Measurements from ENCODE around the gene CAB39L. TPM values are rescaled to one million over a fixed set of nuclear protein-coding genes. Genes with fewer than 3 reads are reported as not detected.

The CAB39L gene
- total RNA-seq, 1 donor from 2014 or later, result 6.8 TPM

DNA sequence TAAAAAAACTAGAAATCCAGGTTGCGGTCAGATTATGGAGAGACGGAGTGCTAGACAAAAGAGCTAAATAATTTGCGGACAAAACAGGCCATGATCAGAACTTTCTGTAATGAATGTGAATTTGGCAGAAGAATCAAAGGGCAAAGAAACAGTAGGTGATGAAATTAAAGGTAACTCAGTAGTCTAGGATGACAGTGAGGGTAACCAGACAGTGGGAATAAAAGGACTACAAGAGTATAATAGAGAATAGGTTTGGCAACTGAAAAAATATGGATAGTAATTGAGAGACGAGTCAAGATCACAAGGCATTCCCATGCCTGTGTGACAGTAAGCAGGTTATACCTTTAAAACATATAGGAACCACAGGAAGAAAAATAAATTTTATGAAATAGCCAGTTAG is 35.9 kb downstream of the CAB39L start:
- peaks cover 0 to 4% (median 3%) of the 10 kb centered on the region in 3 donors for H3K9me3 ChIP-seq (ENCODE audit: control insufficient read depth in 3 of 3, low read length in 3 of 3)
- H3K36me3 ChIP-seq (ENCODE audit: control insufficient read depth in 3 of 3, insufficient read depth in 3 of 3, low read length in 3 of 3), result no peaks in the 10 kb centered on the region
- no peak overlapping the region for H3K4me3 ChIP-seq (ENCODE audit: low read length in 3 of 3)
- no peaks in the 10 kb centered on the region for H3K27me3 ChIP-seq (ENCODE audit: control insufficient read depth in 3 of 3, insufficient read depth in 3 of 3, low read length in 3 of 3)
- H3K4me1 ChIP-seq (ENCODE audit: control insufficient read depth in 3 of 3, insufficient read depth in 3 of 3, low read length in 3 of 3), result no peaks in the 10 kb centered on the region
- no peak overlapping the region for H3K27ac ChIP-seq (ENCODE audit: low read depth, low read length)
- H3K9ac ChIP-seq (ENCODE audit: low read depth in 1 of 3, low read length in 3 of 3), result no peak overlapping the region

DNA sequence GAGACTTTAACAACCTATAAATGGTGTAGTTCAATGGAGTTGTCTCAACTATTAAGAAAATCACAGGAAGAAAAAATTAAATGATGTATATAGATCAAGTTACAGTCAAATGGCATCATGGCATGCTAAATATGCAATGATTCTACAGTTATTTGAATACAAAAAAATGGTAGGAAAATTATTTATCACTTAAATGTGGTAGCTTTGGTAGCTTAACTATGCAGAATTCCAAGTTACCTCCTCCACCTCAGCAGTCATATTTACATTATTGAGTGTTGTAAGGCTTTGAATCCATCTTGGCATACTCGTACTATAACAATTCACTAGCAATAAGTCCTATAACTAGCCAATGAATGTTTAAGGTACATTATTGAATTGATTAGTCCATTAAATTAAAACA is 36.8 kb downstream of the CAB39L start:
- no peaks in the 10 kb centered on the region for H3K4me1 ChIP-seq (ENCODE audit: control insufficient read depth in 3 of 3, insufficient read depth in 3 of 3, low read length in 3 of 3)
- H3K36me3 ChIP-seq (ENCODE audit: control insufficient read depth in 3 of 3, insufficient read depth in 3 of 3, low read length in 3 of 3), result no peaks in the 10 kb centered on the region
- no peak overlapping the region for H3K4me3 ChIP-seq (ENCODE audit: low read length in 3 of 3)
- peaks cover 0 to 4% (median 3%) of the 10 kb centered on the region in 3 donors for H3K9me3 ChIP-seq (ENCODE audit: control insufficient read depth in 3 of 3, low read length in 3 of 3)
- no peak overlapping the region for H3K27ac ChIP-seq (ENCODE audit: low read depth, low read length)
- H3K9ac ChIP-seq (ENCODE audit: low read depth in 1 of 3, low read length in 3 of 3), result no peak overlapping the region
- H3K27me3 ChIP-seq (ENCODE audit: control insufficient read depth in 3 of 3, insufficient read depth in 3 of 3, low read length in 3 of 3), result no peaks in the 10 kb centered on the region

DNA sequence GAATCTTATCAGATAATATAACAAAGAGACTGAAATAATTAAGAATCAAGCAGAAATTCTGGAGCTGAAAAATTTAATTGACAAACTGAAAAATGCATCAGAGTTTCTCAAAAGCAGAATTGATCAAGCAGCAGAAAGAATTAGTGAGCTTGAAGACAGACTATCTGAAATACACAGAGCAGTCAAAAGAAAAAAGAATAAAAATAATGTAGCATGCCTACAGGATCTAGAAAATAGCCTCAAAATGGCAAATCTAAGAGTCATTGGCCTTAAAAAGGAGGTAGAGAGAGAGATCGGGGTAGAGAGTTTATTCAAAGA is 39.2 kb downstream of the CAB39L start:
- Histone ChIP-seq H3K36me3 (ENCODE audit: control insufficient read depth in 3 of 3, insufficient read depth in 3 of 3, low read length in 3 of 3) (no peaks in the 10 kb centered on the region), H3K9ac (ENCODE audit: low read depth in 1 of 3, low read length in 3 of 3) (no peak overlapping the region), H3K4me3 (ENCODE audit: low read length in 3 of 3) (no peak overlapping the region), H3K9me3 (ENCODE audit: control insufficient read depth in 3 of 3, low read length in 3 of 3) (peaks cover 0 to 4% (median 3%) of the 10 kb centered on the region in 3 donors), H3K27ac (ENCODE audit: low read depth, low read length) (no peak overlapping the region), H3K27me3 (ENCODE audit: control insufficient read depth in 3 of 3, insufficient read depth in 3 of 3, low read length in 3 of 3) (no peaks in the 10 kb centered on the region), H3K4me1 (ENCODE audit: control insufficient read depth in 3 of 3, insufficient read depth in 3 of 3, low read length in 3 of 3) (no peaks in the 10 kb centered on the region)

DNA sequence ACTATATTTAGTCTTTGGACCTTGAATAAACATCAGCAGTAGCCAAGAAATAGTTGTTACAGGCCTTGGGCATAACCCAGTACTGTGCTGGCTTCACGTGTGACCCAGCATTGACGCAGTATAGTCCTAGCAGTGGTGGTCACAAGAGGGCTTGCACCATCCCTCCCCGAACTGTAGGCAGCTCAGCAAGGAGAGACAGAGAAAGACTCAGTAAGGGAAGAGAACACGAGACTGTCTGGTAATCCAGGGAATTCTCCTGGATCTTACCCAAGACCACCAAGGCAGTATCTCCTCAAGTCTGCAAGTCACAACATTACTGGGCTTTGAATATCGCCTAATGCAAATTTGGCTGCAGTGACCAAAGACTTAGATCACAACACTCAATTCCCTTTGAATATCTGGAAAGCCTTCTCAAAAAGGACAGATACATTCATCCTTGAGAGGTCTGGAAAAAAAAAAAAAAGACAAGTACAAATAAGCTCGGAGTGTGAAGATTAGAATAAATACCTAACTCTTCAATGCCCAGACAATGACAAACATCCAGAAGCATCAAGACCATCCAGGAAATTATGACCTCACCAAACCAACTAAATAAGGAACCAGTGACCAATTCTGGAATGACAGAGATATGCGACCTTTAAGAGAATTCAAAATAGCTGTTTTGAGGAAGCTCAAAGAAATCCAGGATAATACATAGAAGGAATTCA is 39.7 kb downstream of the CAB39L start:
- Histone ChIP-seq H3K27me3 (ENCODE audit: control insufficient read depth in 3 of 3, insufficient read depth in 3 of 3, low read length in 3 of 3) (no peaks in the 10 kb centered on the region), H3K9me3 (ENCODE audit: control insufficient read depth in 3 of 3, low read length in 3 of 3) (peaks cover 0 to 4% (median 3%) of the 10 kb centered on the region in 3 donors)

DNA sequence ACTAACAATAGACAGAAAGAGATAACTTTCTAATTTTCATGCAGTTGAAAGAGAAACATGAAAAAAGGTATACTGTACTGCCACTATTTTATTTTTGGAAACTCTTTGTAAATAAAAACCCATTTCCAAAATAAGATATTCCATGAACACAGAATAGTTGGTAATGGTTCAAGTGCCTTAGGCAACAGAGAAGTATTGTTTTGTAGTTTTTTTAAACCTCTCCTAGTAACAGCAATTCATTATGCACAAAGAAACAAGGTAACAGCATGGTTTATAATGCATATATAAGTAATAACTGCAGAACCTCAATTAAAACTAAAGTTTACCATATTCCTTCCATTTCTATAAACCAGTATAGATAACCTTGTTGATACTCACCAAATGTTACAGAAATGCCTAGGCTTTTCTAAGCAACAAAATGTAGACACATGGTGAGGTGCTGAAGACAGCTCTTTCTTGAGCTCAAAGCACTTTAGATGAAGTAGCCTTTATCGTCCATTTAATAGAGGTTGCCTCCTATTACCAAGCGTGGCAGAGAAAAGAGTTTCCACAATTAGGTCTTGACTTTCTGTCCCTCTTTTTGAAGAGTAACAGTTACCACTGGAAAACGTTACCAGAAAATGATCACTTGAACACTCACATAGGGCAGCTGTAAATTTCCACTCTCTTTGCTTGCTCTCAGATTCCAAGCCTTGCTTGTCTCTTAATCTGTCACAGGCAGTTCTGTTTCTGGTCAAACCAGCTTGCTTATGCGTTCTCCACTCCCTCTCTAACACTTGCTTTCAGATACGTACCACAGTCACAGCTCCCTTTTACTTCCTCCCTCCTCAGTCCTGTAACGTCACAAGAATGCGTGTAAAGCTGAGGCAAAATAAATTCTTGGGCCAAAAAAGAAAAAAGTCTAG is 42.9 kb downstream of the CAB39L start:
- Histone ChIP-seq H3K36me3 (ENCODE audit: control insufficient read depth in 3 of 3, insufficient read depth in 3 of 3, low read length in 3 of 3) (no peaks in the 10 kb centered on the region), H3K4me3 (ENCODE audit: low read length in 3 of 3) (peak overlapping the region; percentile 8 to 59 (median 18)), H3K27ac (ENCODE audit: low read depth, low read length) (peak overlapping the region; percentile 23), H3K9me3 (ENCODE audit: control insufficient read depth in 3 of 3, low read length in 3 of 3) (peaks cover 0 to 4% (median 3%) of the 10 kb centered on the region in 3 donors), H3K27me3 (ENCODE audit: control insufficient read depth in 3 of 3, insufficient read depth in 3 of 3, low read length in 3 of 3) (no peaks in the 10 kb centered on the region), H3K9ac (ENCODE audit: low read depth in 1 of 3, low read length in 3 of 3) (peak overlapping the region; percentile 11 to 58 (median 45)), H3K4me1 (ENCODE audit: control insufficient read depth in 3 of 3, insufficient read depth in 3 of 3, low read length in 3 of 3) (no peaks in the 10 kb centered on the region)

More for the DNA sequence above, 39.7 kb downstream of the CAB39L start:
- no peak overlapping the region for H3K4me3 ChIP-seq (ENCODE audit: low read length in 3 of 3)
- H3K4me1 ChIP-seq (ENCODE audit: control insufficient read depth in 3 of 3, insufficient read depth in 3 of 3, low read length in 3 of 3), result no peaks in the 10 kb centered on the region
- H3K36me3 ChIP-seq (ENCODE audit: control insufficient read depth in 3 of 3, insufficient read depth in 3 of 3, low read length in 3 of 3), result no peaks in the 10 kb centered on the region
- no peak overlapping the region for H3K9ac ChIP-seq (ENCODE audit: low read depth in 1 of 3, low read length in 3 of 3)
- H3K27ac ChIP-seq (ENCODE audit: low read depth, low read length), result no peak overlapping the region

DNA sequence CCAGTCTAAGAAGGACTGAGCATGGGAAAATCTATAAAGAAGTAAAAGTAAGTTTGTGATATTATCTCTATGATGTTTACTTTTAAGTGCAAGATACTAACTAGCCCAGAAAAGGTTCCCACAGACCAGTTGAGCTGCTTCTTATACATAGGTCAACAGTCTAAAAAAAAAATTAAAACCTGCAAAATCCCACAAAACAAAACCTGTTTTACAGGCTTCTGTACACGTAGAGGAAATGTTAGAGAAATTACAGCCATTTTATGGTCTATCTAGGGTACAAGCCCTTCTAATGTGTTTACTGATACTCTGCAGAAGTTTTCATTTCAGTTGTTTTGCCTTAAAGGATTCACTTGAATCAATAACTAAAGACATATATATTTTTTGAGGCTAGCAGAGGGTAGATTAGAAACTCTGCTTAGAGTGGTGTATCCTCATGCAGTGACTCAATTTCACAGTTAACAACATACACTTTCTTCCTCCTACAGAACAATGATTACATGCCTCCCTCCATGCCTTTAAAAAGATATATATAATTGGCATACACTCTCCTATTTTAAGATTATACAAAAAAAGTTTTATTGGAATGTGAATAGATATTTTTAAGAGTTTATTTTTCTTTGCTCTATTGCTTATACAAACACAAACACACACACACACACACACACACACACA is 43.9 kb downstream of the CAB39L start:
- Histone ChIP-seq H3K4me3 (ENCODE audit: low read length in 3 of 3) (peak overlapping the region in 1 of 3 donors; percentile 60), H3K27ac (ENCODE audit: low read depth, low read length) (no peak overlapping the region), H3K9me3 (ENCODE audit: control insufficient read depth in 3 of 3, low read length in 3 of 3) (peaks cover 0 to 3% (median 2%) of the 10 kb centered on the region in 3 donors), H3K36me3 (ENCODE audit: control insufficient read depth in 3 of 3, insufficient read depth in 3 of 3, low read length in 3 of 3) (no peaks in the 10 kb centered on the region), H3K27me3 (ENCODE audit: control insufficient read depth in 3 of 3, insufficient read depth in 3 of 3, low read length in 3 of 3) (no peaks in the 10 kb centered on the region), H3K4me1 (ENCODE audit: control insufficient read depth in 3 of 3, insufficient read depth in 3 of 3, low read length in 3 of 3) (no peaks in the 10 kb centered on the region), H3K9ac (ENCODE audit: low read depth in 1 of 3, low read length in 3 of 3) (peak overlapping the region in 1 of 3 donors; percentile 10)

DNA sequence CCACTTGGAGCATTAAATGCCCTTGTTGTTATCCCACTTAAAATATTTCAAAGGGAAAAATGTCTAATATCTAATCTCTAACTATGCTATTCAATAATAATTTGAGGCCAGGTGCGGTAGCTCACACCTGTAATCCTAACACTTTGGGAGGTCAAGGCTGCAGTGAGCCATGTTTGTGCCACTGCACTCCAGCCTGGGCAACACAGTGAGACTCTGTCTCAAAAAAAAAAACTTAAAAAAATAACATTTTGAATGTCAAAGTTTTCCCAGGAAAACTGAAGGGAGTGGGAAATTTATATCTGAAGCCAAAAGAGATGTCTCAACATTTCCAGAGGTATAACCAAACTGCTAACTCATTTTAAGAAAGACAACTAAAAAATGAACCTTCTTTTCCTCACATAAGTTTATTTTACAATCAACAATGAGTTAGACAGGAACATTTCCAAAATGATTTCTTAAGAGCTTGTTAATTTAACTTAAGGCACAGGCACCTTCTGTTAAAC is 47.9 kb downstream of the CAB39L start:
- no peak overlapping the region for H3K27ac ChIP-seq (ENCODE audit: low read depth, low read length)
- no peak overlapping the region for H3K9ac ChIP-seq (ENCODE audit: low read depth in 1 of 3, low read length in 3 of 3)
- H3K36me3 ChIP-seq (ENCODE audit: control insufficient read depth in 3 of 3, insufficient read depth in 3 of 3, low read length in 3 of 3), result no peaks in the 10 kb centered on the region
- H3K9me3 ChIP-seq (ENCODE audit: control insufficient read depth in 3 of 3, low read length in 3 of 3), result no peaks in the 10 kb centered on the region
- no peak overlapping the region for H3K4me3 ChIP-seq (ENCODE audit: low read length in 3 of 3)
- H3K27me3 ChIP-seq (ENCODE audit: control insufficient read depth in 3 of 3, insufficient read depth in 3 of 3, low read length in 3 of 3), result no peaks in the 10 kb centered on the region
- H3K4me1 ChIP-seq (ENCODE audit: control insufficient read depth in 3 of 3, insufficient read depth in 3 of 3, low read length in 3 of 3), result no peaks in the 10 kb centered on the region

DNA sequence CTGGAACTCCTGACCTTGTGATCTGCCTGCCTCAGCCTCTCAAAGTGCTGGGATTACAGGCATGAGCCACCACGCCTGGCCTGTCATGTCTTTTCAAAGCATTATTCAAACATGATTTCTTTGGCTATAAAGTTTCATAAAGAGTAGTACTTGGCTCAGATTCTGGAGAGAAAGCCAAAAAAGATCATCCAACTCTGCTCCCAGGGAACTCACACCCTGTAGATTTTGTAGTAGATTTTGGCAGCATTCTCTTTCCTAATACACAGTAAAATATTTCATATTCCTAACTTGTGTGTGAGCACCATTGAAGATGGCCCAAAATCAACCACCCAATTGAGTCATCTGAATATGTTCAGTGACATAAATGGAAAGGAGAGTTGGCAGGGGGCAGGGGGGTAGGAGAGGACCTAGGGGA is 48.4 kb downstream of the CAB39L start:
- Histone ChIP-seq H3K9me3 (ENCODE audit: control insufficient read depth in 3 of 3, low read length in 3 of 3) (no peaks in the 10 kb centered on the region), H3K27ac (ENCODE audit: low read depth, low read length) (no peak overlapping the region), H3K4me3 (ENCODE audit: low read length in 3 of 3) (no peak overlapping the region), H3K27me3 (ENCODE audit: control insufficient read depth in 3 of 3, insufficient read depth in 3 of 3, low read length in 3 of 3) (no peaks in the 10 kb centered on the region), H3K4me1 (ENCODE audit: control insufficient read depth in 3 of 3, insufficient read depth in 3 of 3, low read length in 3 of 3) (no peaks in the 10 kb centered on the region), H3K9ac (ENCODE audit: low read depth in 1 of 3, low read length in 3 of 3) (no peak overlapping the region), H3K36me3 (ENCODE audit: control insufficient read depth in 3 of 3, insufficient read depth in 3 of 3, low read length in 3 of 3) (no peaks in the 10 kb centered on the region)

GRCh38 chr13:49388091-49388635 is 55.7 kb downstream of the CAB39L start:
- no peaks in the 10 kb centered on the region for H3K4me1 ChIP-seq (ENCODE audit: control insufficient read depth in 3 of 3, insufficient read depth in 3 of 3, low read length in 3 of 3)
- no peak overlapping the region for H3K9ac ChIP-seq (ENCODE audit: low read depth in 1 of 3, low read length in 3 of 3)
- H3K27ac ChIP-seq (ENCODE audit: low read depth, low read length), result no peak overlapping the region
- H3K36me3 ChIP-seq (ENCODE audit: control insufficient read depth in 3 of 3, insufficient read depth in 3 of 3, low read length in 3 of 3), result no peaks in the 10 kb centered on the region
- H3K9me3 ChIP-seq (ENCODE audit: control insufficient read depth in 3 of 3, low read length in 3 of 3), result peaks cover 0 to 3% (median 0%) of the 10 kb centered on the region in 3 donors
- no peak overlapping the region for H3K4me3 ChIP-seq (ENCODE audit: low read length in 3 of 3)
- H3K27me3 ChIP-seq (ENCODE audit: control insufficient read depth in 3 of 3, insufficient read depth in 3 of 3, low read length in 3 of 3), result no peaks in the 10 kb centered on the region
